HEK293 (cell line): Measurements from ENCODE around the gene ERO1B.

Experiments used
- CTCF ChIA-PET: fragments of 350-600 bp; formaldehyde crosslinking; extraction: SDS; loops from one replicate; lab custom pipeline; 2021; ENCODE audit warnings: antibody characterized with exemption; lab: Yijun Ruan, JAX
- POLR2A ChIA-PET: fragments of 300-600 bp; formaldehyde crosslinking; extraction: SDS; loops from one replicate; lab custom pipeline; 2020; ENCODE audit warnings: antibody characterized with exemption, inconsistent platforms; lab: Yijun Ruan, JAX
- H3K27ac ChIP-seq: fragments of 200-500 bp; sonication (Bioruptor generic); 2 replicates; pipeline ENCODE4 v1.5.1; 2014; ENCODE audit warnings: low read depth, low read length, control low read depth, inconsistent platforms; ENCODE audit errors: extremely low read depth
- H3K36me3 ChIP-seq, 2 experiments: fragments of 200-500 bp in 1 of 2; sonication (Bioruptor generic) in 1 of 2; 1 replicate in 1 of 2; 2 replicates in 1 of 2; pipeline ENCODE4 v1.5.1; 2014 to 2017; ENCODE audit warnings: inconsistent platforms in 2 of 2, low read length in 2 of 2; ENCODE audit not compliant: control insufficient read depth in 2 of 2, insufficient read depth in 1 of 2
- H3K4me1 ChIP-seq: fragments of 200-500 bp; sonication (Bioruptor generic); 2 replicates; pipeline ENCODE4 v1.5.1; 2014; ENCODE audit warnings: mild to moderate bottlenecking, low read length, inconsistent platforms; ENCODE audit not compliant: control insufficient read depth, insufficient read depth
- H3K4me3 ChIP-seq: 2 replicates; pipeline ENCODE4 v1.5.1; 2011; ENCODE audit warnings: low read depth, mild to moderate bottlenecking, control low read depth, low read length, moderate library complexity
- H3K9me3 ChIP-seq: fragments of 200-500 bp; sonication (Bioruptor generic); 2 replicates; pipeline ENCODE4 v1.5.1; 2014; ENCODE audit warnings: low read depth, low read length, inconsistent platforms; ENCODE audit not compliant: control insufficient read depth, insufficient read depth
- CTCF ChIP-seq: fragments of 450-650 bp; formaldehyde crosslinking; IDR thresholded peaks from 2 replicates; pipeline ENCODE4 v1.5.1; 2016; ENCODE audit warnings: missing biosample characterization, missing genetic modification characterization
- GLIS2 ChIP-seq: fragments of 450-650 bp; formaldehyde crosslinking; IDR thresholded peaks from 2 replicates; pipeline ENCODE4 v1.5.1; 2016; ENCODE audit warnings: missing biosample characterization, missing genetic modification characterization
- PRDM4 ChIP-seq: fragments of 450-650 bp; formaldehyde crosslinking; IDR thresholded peaks from 2 replicates; pipeline ENCODE4 v1.5.1; 2017; ENCODE audit warnings: missing biosample characterization, missing genetic modification characterization
- YY2 ChIP-seq: fragments of 450-650 bp; formaldehyde crosslinking; IDR thresholded peaks from 2 replicates; pipeline ENCODE4 v1.5.1; 2016; ENCODE audit warnings: missing biosample characterization, missing genetic modification characterization
- ZBTB10 ChIP-seq: fragments of 450-650 bp; formaldehyde crosslinking; IDR thresholded peaks from 2 replicates; pipeline ENCODE4 v1.5.1; 2016; ENCODE audit warnings: missing biosample characterization, missing genetic modification characterization
- ZBTB26 ChIP-seq: fragments of 450-650 bp; formaldehyde crosslinking; optimal IDR thresholded peaks from 2 replicates; pipeline ENCODE3; 2016; ENCODE audit warnings: missing biosample characterization, mild to moderate bottlenecking, missing genetic modification characterization
- ZBTB44 ChIP-seq: fragments of 450-650 bp; IDR thresholded peaks from 2 replicates; pipeline ENCODE4 v1.5.1; 2018; ENCODE audit warnings: missing biosample characterization, mild to moderate bottlenecking, missing genetic modification characterization
- ZBTB7A ChIP-seq: fragments of 450-650 bp; formaldehyde crosslinking; IDR thresholded peaks from 2 replicates; pipeline ENCODE4 v1.5.1; 2016; ENCODE audit warnings: low read depth, missing biosample characterization, missing genetic modification characterization
- ZNF175 ChIP-seq: fragments of 450-650 bp; formaldehyde crosslinking; IDR thresholded peaks from 2 replicates; pipeline ENCODE4 v1.5.1; 2016; ENCODE audit warnings: missing biosample characterization, missing genetic modification characterization
- ZNF18 ChIP-seq: fragments of 450-650 bp; formaldehyde crosslinking; IDR thresholded peaks from 2 replicates; pipeline ENCODE4 v1.5.1; 2016; ENCODE audit warnings: missing biosample characterization, missing genetic modification characterization
- ZNF223 ChIP-seq: fragments of 450-650 bp; formaldehyde crosslinking; IDR thresholded peaks from 2 replicates; pipeline ENCODE4 v1.5.1; 2016; ENCODE audit warnings: missing biosample characterization, missing genetic modification characterization
- ZNF239 ChIP-seq: fragments of 450-650 bp; formaldehyde crosslinking; IDR thresholded peaks from 2 replicates; pipeline ENCODE4 v1.5.1; 2016; ENCODE audit warnings: missing biosample characterization, missing genetic modification characterization
- ZNF335 ChIP-seq: fragments of 450-650 bp; formaldehyde crosslinking; conservative IDR thresholded peaks from 2 replicates; pipeline ENCODE4 v1.5.1; 2016; ENCODE audit warnings: missing biosample characterization, missing genetic modification characterization
- ZNF416 ChIP-seq: fragments of 450-650 bp; formaldehyde crosslinking; IDR thresholded peaks from 2 replicates; pipeline ENCODE4 v1.5.1; 2016; ENCODE audit warnings: missing biosample characterization, missing genetic modification characterization
- ZNF473 ChIP-seq: fragments of 450-650 bp; formaldehyde crosslinking; IDR thresholded peaks from 2 replicates; pipeline ENCODE4 v1.5.1; 2017; ENCODE audit warnings: missing biosample characterization, missing genetic modification characterization
- ZNF529 ChIP-seq: fragments of 450-650 bp; formaldehyde crosslinking; IDR thresholded peaks from 2 replicates; pipeline ENCODE4 v1.5.1; 2017; ENCODE audit warnings: missing genetic modification characterization, missing biosample characterization; ENCODE audit not compliant: insufficient replicate concordance
- ZNF555 ChIP-seq: fragments of 450-650 bp; formaldehyde crosslinking; conservative IDR thresholded peaks from 2 replicates; pipeline ENCODE4 v1.5.1; 2017; ENCODE audit warnings: missing biosample characterization, mild to moderate bottlenecking, missing genetic modification characterization, inconsistent platforms
- ZNF658 ChIP-seq: fragments of 450-650 bp; formaldehyde crosslinking; IDR thresholded peaks from 2 replicates; pipeline ENCODE4; 2016; ENCODE audit warnings: missing biosample characterization, missing genetic modification characterization
- ZNF660 ChIP-seq: fragments of 450-650 bp; IDR thresholded peaks from 2 replicates; pipeline ENCODE4 v1.5.1; 2018; ENCODE audit warnings: missing biosample characterization, mild to moderate bottlenecking, missing genetic modification characterization
- ZNF677 ChIP-seq: fragments of 450-650 bp; IDR thresholded peaks from 2 replicates; pipeline ENCODE4 v1.5.0; 2018; ENCODE audit warnings: missing biosample characterization, mild to moderate bottlenecking, missing genetic modification characterization, moderate library complexity
- ZNF792 ChIP-seq: fragments of 450-650 bp; formaldehyde crosslinking; IDR thresholded peaks from 2 replicates; pipeline ENCODE4 v1.5.1; 2016; ENCODE audit warnings: missing biosample characterization, missing genetic modification characterization
- ZSCAN16 ChIP-seq: fragments of 450-650 bp; formaldehyde crosslinking; IDR thresholded peaks from 2 replicates; pipeline ENCODE4 v1.5.1; 2016; ENCODE audit warnings: missing biosample characterization, missing genetic modification characterization
- ZXDB ChIP-seq: fragments of 450-650 bp; formaldehyde crosslinking; IDR thresholded peaks from 2 replicates; pipeline ENCODE4 v1.5.1; 2016; ENCODE audit warnings: missing biosample characterization, missing genetic modification characterization

The ERO1B gene

GRCh38 chr1:236222632-236223031 is 59.1 kb downstream of the ERO1B start:
- no peak overlapping the region for H3K27ac ChIP-seq
- TF ChIP-seq ZNF555, result no peak
- no peak for TF ChIP-seq ZNF335 (tag by site-specific recombination)
- no peak for TF ChIP-seq ZBTB26 (tag by site-specific recombination)
- no peak for TF ChIP-seq ZXDB (tag by site-specific recombination)
- no peak for TF ChIP-seq ZNF660
- TF ChIP-seq ZNF792 (tag by site-specific recombination), result no peak
- TF ChIP-seq CTCF, result no peak
- TF ChIP-seq ZNF473 (tag by site-specific recombination), result no peak
- no peak for TF ChIP-seq PRDM4
- TF ChIP-seq GLIS2 (tag by site-specific recombination), result no peak
- TF ChIP-seq ZNF175 (tag by site-specific recombination), result no peak
- TF ChIP-seq ZNF529 (tag by site-specific recombination), result no peak
- TF ChIP-seq ZNF18 (tag by site-specific recombination), result no peak
- peaks cover 17 to 20% of the 10 kb centered on the region in 2 experiments for H3K36me3 ChIP-seq
- no peaks in the 10 kb centered on the region for H3K4me1 ChIP-seq
- no peaks in the 10 kb centered on the region for H3K9me3 ChIP-seq
- H3K4me3 ChIP-seq, result no peak overlapping the region
- POLR2A ChIA-PET, result no interaction called here
- CTCF ChIA-PET, result no interaction called here

- Histone ChIP-seq H3K9me3 (no peaks in the 10 kb centered on the region), H3K36me3 (peaks cover 11 to 12% of the 10 kb centered on the region in 2 experiments), H3K4me3 (no peak overlapping the region), H3K4me1 (no peaks in the 10 kb centered on the region), H3K27ac (no peak overlapping the region)
- ChIA-PET POLR2A (interaction anchor here (0.6 kb wide), 1 partner anchor 10 kb away, joined by 3 read pairs; no protein-coding TSS in a partner anchor), CTCF (interaction anchor here (0.7 to 1.0 kb wide), 4 partner anchors 8 to 1367 kb away, joined by 3 to 5 read pairs (median 4); no protein-coding TSS in a partner anchor)
- no peak for TF ChIP-seq YY2 (tag by site-specific recombination)
- no peak for TF ChIP-seq ZNF677
- TF ChIP-seq ZNF223 (tag by site-specific recombination), result no peak
- no peak for TF ChIP-seq ZBTB7A
- TF ChIP-seq ZNF175 (tag by site-specific recombination), result no peak
- TF ChIP-seq ZNF658 (tag by site-specific recombination), result no peak
- TF ChIP-seq ZBTB26 (tag by site-specific recombination), result no peak
- TF ChIP-seq ZBTB10 (tag by site-specific recombination), result no peak
- no peak for TF ChIP-seq ZSCAN16
- TF ChIP-seq ZBTB44 (tag by site-specific recombination), result no peak
- no peak for TF ChIP-seq ZNF416 (tag by site-specific recombination)
- TF ChIP-seq ZNF239 (tag by site-specific recombination), result no peak
- TF ChIP-seq GLIS2 (tag by site-specific recombination), result no peak
These were observed 61.3 kb downstream of the ERO1B start for GRCh38 chr1:236220473-236220872.
